ENCODE data around the gene PCCA.

The PCCA gene

GRCh38 chr13:100184095-100184494 lies 95.2 kb downstream of the PCCA start:
- H3K4me1 ChIP-seq (ENCODE audit: control insufficient read depth, insufficient read depth, low read length, poor library complexity, severe bottlenecking), result no peaks in the 10 kb centered on the region
- 90 to 96% methylated on average over 2 of the region's 3 CpGs for WGBS, 2 experiments (ENCODE audit: insufficient coverage in 2 of 2)
- H3K27ac ChIP-seq (ENCODE audit: low read depth, low read length, severe bottlenecking), result peak overlapping the region; percentile 5
- no peaks in the 10 kb centered on the region for H3K36me3 ChIP-seq (ENCODE audit: control insufficient read depth, insufficient read depth, low read length)
- no peaks in the 10 kb centered on the region for H3K9me3 ChIP-seq (ENCODE audit: control insufficient read depth, low read length)
- no peak overlapping the region for H3K4me3 ChIP-seq (ENCODE audit: extremely low read depth, insufficient read depth, low read length, poor library complexity, severe bottlenecking)

- H3K9me3 ChIP-seq (ENCODE audit: control insufficient read depth, low read length), result no peaks in the 10 kb centered on the region
- peaks cover 6% of the 10 kb centered on the region for H3K36me3 ChIP-seq (ENCODE audit: control insufficient read depth, insufficient read depth, low read length)
- no peaks in the 10 kb centered on the region for H3K4me1 ChIP-seq (ENCODE audit: control insufficient read depth, insufficient read depth, low read length, poor library complexity, severe bottlenecking)
- H3K4me3 ChIP-seq (ENCODE audit: extremely low read depth, insufficient read depth, low read length, poor library complexity, severe bottlenecking), result no peak overlapping the region
- no CpG with 5 or more reads among the region's 1 CpG for WGBS, 2 experiments (ENCODE audit: insufficient coverage in 2 of 2)
- no peak overlapping the region for H3K27ac ChIP-seq (ENCODE audit: low read depth, low read length, severe bottlenecking)
Observed at GRCh38 chr13:100195568-100195967, 106.7 kb downstream of the PCCA start.

GRCh38 chr13:100196375-100196774 lies 107.5 kb downstream of the PCCA start:
- no peak overlapping the region for H3K27ac ChIP-seq (ENCODE audit: low read depth, low read length, severe bottlenecking)
- no peak overlapping the region for H3K4me3 ChIP-seq (ENCODE audit: extremely low read depth, insufficient read depth, low read length, poor library complexity, severe bottlenecking)
- H3K4me1 ChIP-seq (ENCODE audit: control insufficient read depth, insufficient read depth, low read length, poor library complexity, severe bottlenecking), result no peaks in the 10 kb centered on the region
- no peaks in the 10 kb centered on the region for H3K9me3 ChIP-seq (ENCODE audit: control insufficient read depth, low read length)
- peaks cover 6% of the 10 kb centered on the region for H3K36me3 ChIP-seq (ENCODE audit: control insufficient read depth, insufficient read depth, low read length)
- WGBS, 2 experiments (ENCODE audit: insufficient coverage in 2 of 2), result no CpG with 5 or more reads among the region's 3 CpGs

GRCh38 chr13:100197116-100197515 lies 108.2 kb downstream of the PCCA start:
- no peaks in the 10 kb centered on the region for H3K4me1 ChIP-seq (ENCODE audit: control insufficient read depth, insufficient read depth, low read length, poor library complexity, severe bottlenecking)
- no peak overlapping the region for H3K27ac ChIP-seq (ENCODE audit: low read depth, low read length, severe bottlenecking)
- WGBS, 2 experiments (ENCODE audit: insufficient coverage in 2 of 2), result 100% methylated on average over 1 of the region's 1 CpG; no CpG with 5 or more reads in 1 of the 2 experiments
- no peak overlapping the region for H3K4me3 ChIP-seq (ENCODE audit: extremely low read depth, insufficient read depth, low read length, poor library complexity, severe bottlenecking)
- H3K36me3 ChIP-seq (ENCODE audit: control insufficient read depth, insufficient read depth, low read length), result peaks cover 6% of the 10 kb centered on the region
- H3K9me3 ChIP-seq (ENCODE audit: control insufficient read depth, low read length), result no peaks in the 10 kb centered on the region

GRCh38 chr13:100197591-100198365 lies 108.9 kb downstream of the PCCA start:
- WGBS, 2 experiments (ENCODE audit: insufficient coverage in 2 of 2), result 96 to 100% methylated on average over 1 to 4 of the region's 5 CpGs
- Histone ChIP-seq H3K27ac (ENCODE audit: low read depth, low read length, severe bottlenecking) (no peak overlapping the region), H3K4me1 (ENCODE audit: control insufficient read depth, insufficient read depth, low read length, poor library complexity, severe bottlenecking) (no peaks in the 10 kb centered on the region), H3K9me3 (ENCODE audit: control insufficient read depth, low read length) (no peaks in the 10 kb centered on the region), H3K36me3 (ENCODE audit: control insufficient read depth, insufficient read depth, low read length) (peaks cover 6% of the 10 kb centered on the region), H3K4me3 (ENCODE audit: extremely low read depth, insufficient read depth, low read length, poor library complexity, severe bottlenecking) (no peak overlapping the region)

GRCh38 chr13:100203696-100204367 lies 114.9 kb downstream of the PCCA start:
- WGBS, 2 experiments (ENCODE audit: insufficient coverage in 2 of 2), result 92 to 94% methylated on average over 2 to 5 of the region's 6 CpGs
- Histone ChIP-seq H3K9me3 (ENCODE audit: control insufficient read depth, low read length) (no peaks in the 10 kb centered on the region), H3K4me1 (ENCODE audit: control insufficient read depth, insufficient read depth, low read length, poor library complexity, severe bottlenecking) (peaks cover 4% of the 10 kb centered on the region), H3K36me3 (ENCODE audit: control insufficient read depth, insufficient read depth, low read length) (peaks cover 3% of the 10 kb centered on the region), H3K27ac (ENCODE audit: low read depth, low read length, severe bottlenecking) (no peak overlapping the region), H3K4me3 (ENCODE audit: extremely low read depth, insufficient read depth, low read length, poor library complexity, severe bottlenecking) (no peak overlapping the region)

GRCh38 chr13:100208002-100208401 lies 119.1 kb downstream of the PCCA start:
- no CpG with 5 or more reads among the region's 4 CpGs for WGBS, 2 experiments (ENCODE audit: insufficient coverage in 2 of 2)
- Histone ChIP-seq H3K9me3 (ENCODE audit: control insufficient read depth, low read length) (no peaks in the 10 kb centered on the region), H3K36me3 (ENCODE audit: control insufficient read depth, insufficient read depth, low read length) (peaks cover 9% of the 10 kb centered on the region), H3K27ac (ENCODE audit: low read depth, low read length, severe bottlenecking) (no peak overlapping the region), H3K4me3 (ENCODE audit: extremely low read depth, insufficient read depth, low read length, poor library complexity, severe bottlenecking) (no peak overlapping the region), H3K4me1 (ENCODE audit: control insufficient read depth, insufficient read depth, low read length, poor library complexity, severe bottlenecking) (peaks cover 4% of the 10 kb centered on the region)

GRCh38 chr13:100208626-100209025 lies 119.7 kb downstream of the PCCA start:
- WGBS, 2 experiments (ENCODE audit: insufficient coverage in 2 of 2), result 94 to 100% methylated on average over 2 of the region's 2 CpGs

GRCh38 chr13:100209857-100210825 lies 121.2 kb downstream of the PCCA start:
- peaks cover 11% of the 10 kb centered on the region for H3K36me3 ChIP-seq (ENCODE audit: control insufficient read depth, insufficient read depth, low read length)
- no peaks in the 10 kb centered on the region for H3K9me3 ChIP-seq (ENCODE audit: control insufficient read depth, low read length)
- no peaks in the 10 kb centered on the region for H3K4me1 ChIP-seq (ENCODE audit: control insufficient read depth, insufficient read depth, low read length, poor library complexity, severe bottlenecking)
- 83 to 89% methylated on average over 3 to 6 of the region's 8 CpGs for WGBS, 2 experiments (ENCODE audit: insufficient coverage in 2 of 2)
- no peak overlapping the region for H3K4me3 ChIP-seq (ENCODE audit: extremely low read depth, insufficient read depth, low read length, poor library complexity, severe bottlenecking)
- H3K27ac ChIP-seq (ENCODE audit: low read depth, low read length, severe bottlenecking), result no peak overlapping the region

More at GRCh38 chr13:100208626-100209025, 119.7 kb downstream of the PCCA start:
- H3K27ac ChIP-seq (ENCODE audit: low read depth, low read length, severe bottlenecking), result no peak overlapping the region
- peaks cover 4% of the 10 kb centered on the region for H3K4me1 ChIP-seq (ENCODE audit: control insufficient read depth, insufficient read depth, low read length, poor library complexity, severe bottlenecking)
- H3K4me3 ChIP-seq (ENCODE audit: extremely low read depth, insufficient read depth, low read length, poor library complexity, severe bottlenecking), result no peak overlapping the region
- H3K9me3 ChIP-seq (ENCODE audit: control insufficient read depth, low read length), result no peaks in the 10 kb centered on the region
- H3K36me3 ChIP-seq (ENCODE audit: control insufficient read depth, insufficient read depth, low read length), result peaks cover 11% of the 10 kb centered on the region

- H3K4me1 ChIP-seq (ENCODE audit: control insufficient read depth, insufficient read depth, low read length, poor library complexity, severe bottlenecking), result no peaks in the 10 kb centered on the region
- no peak overlapping the region for H3K4me3 ChIP-seq (ENCODE audit: extremely low read depth, insufficient read depth, low read length, poor library complexity, severe bottlenecking)
- no peaks in the 10 kb centered on the region for H3K9me3 ChIP-seq (ENCODE audit: control insufficient read depth, low read length)
- 94 to 97% methylated on average over 3 of the region's 4 CpGs for WGBS, 2 experiments (ENCODE audit: insufficient coverage in 2 of 2)
- H3K36me3 ChIP-seq (ENCODE audit: control insufficient read depth, insufficient read depth, low read length), result peaks cover 11% of the 10 kb centered on the region
- no peak overlapping the region for H3K27ac ChIP-seq (ENCODE audit: low read depth, low read length, severe bottlenecking)
Observed at GRCh38 chr13:100211016-100211710, 122.3 kb downstream of the PCCA start.

Measured in mesodermal cell (in vitro differentiated cells).